Glomerular visceral epithelial cell (primary cell): ENCODE results near the gene GRB10.
"Not testable (repeated sequence)": the region's sequence is repeated elsewhere in the genome, so short reads cannot be mapped to it uniquely, and the experiment has no call there.

ENCODE experiments used
- DNase-seq: peaks from one replicate; pipeline ENCODE4 v3.0.0-alpha.2; 2016; ENCODE audit errors: extremely low spot score

The GRB10 gene

DNA sequence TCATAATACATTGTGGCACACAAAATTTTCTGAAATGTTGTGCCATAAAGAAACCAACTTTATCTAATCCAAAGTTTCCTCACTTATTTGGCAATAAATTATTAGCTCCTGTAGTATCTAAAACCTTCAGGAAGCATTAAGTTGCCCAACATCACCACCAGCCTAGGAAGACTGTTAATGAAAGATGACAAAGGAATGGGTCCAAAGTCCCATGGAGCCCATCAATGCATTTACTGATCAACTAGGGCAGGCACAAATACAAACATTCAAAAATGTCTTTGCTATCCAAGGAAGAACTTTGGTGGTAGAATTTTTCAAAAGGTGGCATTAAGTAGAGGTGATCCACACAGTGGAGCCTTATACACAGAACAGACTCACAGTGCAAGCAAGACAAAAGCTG is 4.5 kb downstream of the GRB10 start:
- DNase-seq: no peak

DNA sequence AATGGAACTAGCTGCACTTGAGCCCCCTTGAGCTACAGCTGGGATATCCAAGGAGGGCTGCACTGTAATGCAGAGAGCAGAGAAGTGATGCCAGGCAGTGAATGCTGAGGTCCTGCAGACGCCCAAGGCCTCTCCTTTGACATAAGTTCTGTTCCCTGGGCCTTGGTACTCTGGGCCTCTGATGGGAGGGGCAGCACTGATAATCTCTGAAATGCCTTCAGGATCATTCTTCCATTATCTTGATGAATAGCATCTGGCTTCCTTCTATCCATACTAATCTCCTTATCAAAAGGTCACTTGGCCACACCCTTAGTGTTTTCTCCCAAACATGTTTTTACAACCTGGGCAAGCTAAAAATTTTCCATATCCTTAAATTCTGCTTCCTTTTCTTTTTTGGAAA is 6.9 kb downstream of the GRB10 start:
- DNase-seq: no peak

DNA sequence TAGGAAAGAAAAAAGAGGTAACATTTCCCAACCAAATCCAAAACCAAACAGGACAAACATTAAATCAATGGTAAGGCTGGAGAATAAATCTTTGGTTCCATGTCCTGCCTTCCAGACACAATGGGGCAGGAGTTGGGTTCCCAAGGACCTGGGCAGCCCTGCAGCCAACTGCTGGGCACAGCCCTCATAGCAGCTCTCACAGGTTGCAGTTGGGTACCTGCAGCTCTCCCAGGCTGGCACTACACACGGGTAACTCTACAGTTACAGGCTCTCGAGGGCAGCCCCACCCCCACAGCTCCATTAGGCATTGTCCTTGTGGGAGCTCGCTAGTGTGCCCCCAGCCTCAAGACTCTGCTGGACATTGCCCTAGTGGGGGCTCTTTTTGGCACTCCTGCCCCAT is 7.5 kb downstream of the GRB10 start:
- DNase-seq: no peak

DNA sequence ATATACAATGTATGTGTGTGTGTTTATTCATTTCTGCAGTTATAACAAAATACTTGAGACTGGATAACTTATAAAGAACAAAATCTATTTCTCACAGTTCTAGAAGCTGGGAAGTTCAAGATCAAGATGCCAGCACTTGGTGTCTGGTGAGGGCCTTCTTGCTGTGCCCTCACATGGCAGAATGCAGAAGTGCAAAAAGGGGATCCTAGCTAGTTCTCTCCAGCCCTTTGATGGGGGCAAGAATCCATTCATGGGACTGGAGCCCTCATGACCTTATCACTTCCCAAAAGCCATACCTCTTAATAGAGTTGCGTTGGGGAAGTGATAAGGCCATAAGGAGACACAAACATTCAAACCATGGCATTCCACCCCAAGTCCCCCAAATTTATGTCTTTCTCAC is 8.4 kb downstream of the GRB10 start:
- DNase-seq: no peak

DNA sequence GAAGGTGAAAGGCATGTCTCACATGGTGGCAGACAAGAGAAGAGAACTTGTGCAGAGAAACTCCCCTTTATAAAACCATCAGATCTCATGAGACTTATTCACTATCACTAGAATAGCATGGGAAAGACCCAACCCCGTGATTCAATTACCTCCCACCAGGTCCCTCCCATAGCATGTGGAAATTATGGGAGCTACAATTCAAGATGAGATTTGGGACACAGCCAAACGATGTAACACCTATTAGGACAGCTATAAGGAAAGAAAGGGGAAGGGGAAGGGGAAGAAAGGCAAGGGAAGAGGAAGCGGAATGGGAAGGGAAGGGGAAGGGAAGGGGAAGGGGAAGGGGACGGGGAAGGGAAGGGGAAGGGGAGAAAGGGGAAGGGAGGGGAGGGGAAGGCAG is 9.6 kb downstream of the GRB10 start:
- DNase-seq: not testable (repeated sequence)

DNA sequence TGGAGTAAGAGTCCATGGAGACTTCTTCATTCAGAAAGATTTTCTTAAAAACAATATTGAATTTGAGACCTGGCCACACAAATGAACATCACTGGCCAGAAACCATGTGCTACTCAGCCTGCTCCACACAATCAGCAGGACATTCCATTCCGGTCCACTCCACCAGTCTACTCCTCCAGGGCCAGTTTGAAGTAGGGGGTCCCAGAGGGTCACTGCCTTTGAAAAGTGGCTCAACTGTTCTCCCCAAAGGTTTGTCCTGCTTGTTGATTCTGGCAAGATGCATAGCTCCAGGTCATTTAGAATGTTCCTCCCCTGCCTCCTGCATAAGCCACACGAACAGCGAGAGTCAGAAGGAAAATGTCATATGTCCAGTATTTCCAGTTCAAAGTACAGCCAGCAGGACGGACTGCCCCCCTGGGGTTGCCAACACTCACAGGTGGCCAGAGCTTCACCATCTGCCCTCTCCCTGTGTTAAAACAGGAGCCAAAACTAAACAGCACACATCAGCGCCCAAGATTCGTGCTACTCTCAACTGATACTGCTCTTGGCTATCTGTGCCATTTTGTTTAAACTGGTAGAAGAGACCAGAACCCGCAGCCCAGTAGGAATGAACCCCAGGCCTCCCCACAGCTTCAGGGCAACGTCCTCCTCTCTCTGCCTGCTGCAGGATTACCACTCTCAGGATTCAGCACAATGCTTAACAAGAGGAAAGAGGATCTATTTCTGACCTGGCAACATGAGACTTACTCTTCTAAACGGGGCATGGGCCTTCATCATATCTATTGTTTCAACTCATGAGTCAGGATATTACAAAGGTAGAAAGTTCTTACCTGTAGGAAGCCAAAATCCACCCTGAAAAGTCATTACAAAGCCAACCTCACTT is 11.3 kb downstream of the GRB10 start:
- no peak for DNase-seq

DNA sequence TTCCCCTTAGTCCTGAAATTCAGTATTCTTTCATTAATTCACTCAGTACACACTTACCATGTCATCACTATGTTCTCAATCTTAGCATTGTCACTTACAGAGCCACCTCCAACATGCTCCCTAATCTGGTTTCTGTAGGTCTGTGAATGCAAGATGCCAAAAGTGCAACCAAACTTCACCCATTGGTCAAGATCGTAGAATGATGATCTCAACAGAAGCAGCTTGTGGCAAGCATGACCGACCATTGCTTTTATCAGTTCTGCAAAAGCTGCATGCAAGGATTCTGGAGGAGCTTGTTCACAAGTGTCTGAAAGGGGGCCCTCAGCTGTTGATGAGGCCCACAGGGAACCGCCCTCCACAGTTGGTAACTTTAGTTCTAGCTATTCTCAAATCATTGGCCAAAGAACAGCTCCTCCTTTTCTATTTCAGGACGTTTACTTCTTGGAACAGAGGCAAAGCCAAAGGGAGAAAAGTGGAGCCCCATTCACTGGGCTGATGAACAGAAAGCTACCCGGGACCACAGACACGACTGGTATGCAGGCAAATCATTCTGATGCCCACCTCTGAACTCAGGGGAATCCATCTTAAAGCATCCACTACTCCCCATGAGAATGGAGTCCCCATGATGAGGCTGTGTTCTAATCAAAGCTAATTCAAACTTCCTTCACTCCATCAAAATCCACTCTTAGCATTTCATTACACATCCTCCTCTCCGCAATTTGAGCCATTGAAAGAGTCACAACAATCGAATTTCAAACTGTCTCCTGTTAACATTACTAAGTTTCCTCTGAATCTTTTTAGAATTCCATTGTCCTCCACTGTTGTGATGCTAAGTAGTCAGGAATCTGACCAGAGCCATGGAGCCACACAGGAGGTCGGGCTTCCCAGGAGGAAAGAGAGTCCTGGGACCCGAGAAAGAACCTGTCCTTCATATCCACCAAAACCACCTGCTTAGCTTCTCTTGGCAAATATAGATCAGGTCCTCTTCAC is 13.9 kb downstream of the GRB10 start:
- no peak for DNase-seq

DNA sequence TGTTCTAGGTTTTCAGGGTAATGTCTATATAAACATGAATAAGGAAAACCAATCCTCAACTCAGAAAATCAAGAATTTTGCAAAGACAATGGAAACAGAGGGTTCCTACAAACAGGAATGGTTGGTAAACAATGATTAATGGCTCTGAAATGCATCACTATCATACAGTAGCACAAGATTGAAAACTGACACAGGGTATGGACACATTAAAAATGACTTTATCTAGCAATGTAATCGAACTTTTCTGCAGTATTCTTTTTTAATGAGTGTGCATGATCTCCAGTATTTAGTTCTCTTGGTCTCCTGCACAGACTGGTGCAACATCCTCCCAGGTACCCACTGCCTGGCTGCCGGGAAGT is 15.9 kb downstream of the GRB10 start:
- no peak for DNase-seq

DNA sequence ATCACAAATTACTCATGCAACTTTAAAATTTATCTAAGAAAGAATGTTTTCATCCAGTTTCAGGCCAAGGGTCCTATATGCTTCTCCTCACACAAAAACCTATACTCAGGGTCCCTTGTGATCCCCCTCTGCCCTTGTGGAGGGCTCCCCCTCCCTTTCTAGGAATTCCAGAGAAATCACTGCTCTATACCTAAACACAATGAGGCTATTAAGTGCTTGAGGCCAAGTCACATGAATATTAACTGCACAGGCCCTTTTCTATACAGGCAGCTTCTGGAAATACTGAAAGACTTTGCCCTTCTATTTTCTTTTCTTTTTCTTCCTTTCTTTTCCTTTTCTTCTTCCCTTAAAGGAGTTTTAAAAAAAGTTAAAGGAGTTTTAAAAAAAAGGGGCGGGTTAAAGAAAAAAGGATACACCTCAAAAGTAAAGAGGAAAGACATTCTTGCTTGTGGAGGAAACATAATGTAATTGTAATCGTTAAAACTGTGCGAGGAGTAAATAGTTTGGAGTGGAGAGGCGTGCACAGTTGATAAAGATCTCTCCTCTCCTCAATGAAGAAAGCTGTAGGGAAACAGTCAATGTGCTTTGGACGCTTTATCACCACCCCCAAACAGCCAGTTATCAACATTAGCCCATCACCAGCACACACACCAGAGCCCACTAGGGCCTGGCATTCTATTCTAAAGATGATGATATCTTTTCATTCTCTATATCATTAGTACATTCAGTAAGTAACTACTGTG is 16.4 kb downstream of the GRB10 start:
- DNase-seq: no peak

DNA sequence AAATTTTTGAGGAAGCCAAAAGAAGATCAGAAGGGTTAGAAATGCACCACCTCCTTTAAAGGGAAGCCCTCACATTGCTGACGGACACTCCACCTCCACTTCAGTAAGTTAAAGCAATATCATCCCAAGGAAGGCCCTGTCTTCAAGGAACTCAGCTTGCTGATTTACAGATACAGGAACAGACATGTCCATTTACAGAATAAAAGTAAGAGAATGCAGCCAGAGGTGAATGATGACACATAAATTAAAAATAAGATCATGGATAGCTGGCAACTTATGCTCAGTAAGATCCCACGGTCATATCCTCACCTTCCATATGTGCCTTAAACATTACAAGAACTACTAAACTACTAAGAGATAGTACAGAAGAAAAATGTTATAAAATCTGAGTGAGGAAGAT is 20.4 kb downstream of the GRB10 start:
- no peak for DNase-seq

DNA sequence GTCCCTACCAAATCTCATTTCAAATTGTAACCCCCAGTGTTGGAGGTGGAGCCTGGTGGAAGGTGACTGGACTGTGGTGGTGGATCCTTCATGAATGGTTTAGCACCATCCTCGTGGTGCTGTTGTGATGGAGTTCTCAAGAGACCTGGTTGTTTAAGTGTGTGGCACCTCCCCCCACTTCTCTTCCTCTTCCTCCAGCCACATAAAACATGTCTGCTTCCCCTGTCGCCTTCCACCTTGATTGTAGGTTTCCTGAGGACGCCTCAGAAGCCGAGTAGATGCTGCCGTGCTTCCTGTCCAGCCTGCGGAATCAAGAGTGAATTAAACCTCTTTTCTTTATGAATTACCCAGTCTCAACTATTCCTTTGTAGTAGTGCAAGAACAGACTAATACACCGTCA is 21.0 kb downstream of the GRB10 start:
- no peak for DNase-seq

DNA sequence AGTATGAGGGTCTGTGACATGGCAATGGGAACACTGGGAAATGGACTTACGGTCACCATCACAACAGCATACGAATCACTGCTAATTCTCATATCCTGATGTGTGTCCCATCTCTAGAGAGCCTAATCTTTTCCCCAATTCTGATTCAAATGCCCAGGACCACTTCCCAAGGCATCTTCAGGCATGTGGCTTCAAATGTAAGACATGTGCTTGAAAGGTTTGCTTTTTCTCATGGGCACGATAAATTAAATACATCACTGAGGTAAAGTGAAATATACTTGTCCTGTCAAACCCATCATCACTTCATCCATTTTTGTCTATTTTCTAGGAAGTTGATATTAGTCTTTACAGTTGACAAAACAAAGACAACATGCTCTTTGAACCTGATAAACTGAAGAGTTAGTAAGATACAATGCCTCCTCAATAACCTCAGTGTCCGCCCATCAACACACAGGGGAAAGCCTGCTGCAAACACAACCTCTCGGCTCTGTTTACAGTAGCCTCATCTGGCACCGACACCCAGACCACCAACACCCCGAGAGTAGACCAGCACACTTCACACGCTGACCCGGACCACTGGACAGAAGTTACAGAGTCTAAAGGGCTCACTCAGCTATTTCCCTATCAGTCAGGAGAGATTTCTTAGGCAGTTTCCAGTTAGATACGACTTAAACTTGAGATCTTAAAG is 24.8 kb downstream of the GRB10 start:
- DNase-seq: no peak

DNA sequence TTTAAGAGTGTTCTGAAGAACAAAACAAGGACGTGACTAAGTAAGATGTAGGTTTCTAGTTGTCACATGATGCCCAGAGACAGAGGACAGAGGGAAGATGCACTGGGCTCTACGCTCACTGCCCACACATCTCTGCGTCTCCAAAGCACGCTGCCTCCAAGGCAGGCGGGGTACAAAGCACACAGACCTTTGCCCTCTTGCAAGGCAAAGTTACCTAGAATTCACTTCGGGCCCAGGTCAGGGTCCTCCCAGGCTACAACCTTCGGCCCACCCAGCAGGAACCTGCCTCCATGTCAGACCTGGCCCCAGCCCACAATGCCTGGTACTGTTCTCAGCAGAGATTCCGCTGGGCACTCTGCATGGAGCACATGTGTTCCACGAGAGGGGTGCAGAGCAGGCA is 26.5 kb downstream of the GRB10 start:
- no peak for DNase-seq

DNA sequence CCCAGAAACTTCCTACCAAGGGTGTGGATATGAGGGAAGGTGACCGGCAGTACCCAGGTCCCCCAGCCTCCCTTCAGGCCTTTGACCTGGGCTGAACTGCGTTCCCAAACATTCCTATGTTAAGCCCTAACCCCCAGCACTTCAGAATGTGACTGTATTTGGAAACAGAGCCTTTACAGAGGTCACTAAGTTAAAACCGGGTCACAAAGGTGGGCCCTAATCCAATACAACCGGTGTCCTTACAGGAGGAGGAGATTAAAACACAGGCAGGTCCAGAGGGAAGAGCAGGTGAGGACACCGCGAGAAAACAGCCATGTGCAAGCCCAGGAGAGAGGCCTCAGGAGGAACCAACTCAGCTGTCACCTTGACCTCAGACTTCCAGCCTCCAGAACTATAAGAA is 28.0 kb downstream of the GRB10 start:
- DNase-seq: no peak

DNA sequence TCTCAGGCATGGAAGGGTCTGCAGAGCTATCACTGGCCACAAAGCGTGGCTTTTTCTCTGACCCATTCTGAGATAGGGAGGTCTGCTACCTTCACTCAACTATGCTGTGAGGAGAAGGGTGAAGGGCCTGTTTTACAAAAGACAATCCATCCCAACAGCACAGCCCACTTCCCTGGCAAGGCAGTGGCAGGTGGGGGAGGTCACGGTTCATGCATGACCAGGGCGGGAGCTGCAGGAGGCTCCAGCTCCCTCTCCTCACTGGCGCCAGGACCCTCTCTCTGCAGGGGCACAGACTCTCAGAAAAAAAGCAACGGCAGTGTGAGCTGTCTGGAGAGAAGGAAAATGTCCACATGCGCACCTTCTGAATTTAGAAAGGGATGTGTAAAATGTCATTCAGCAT is 28.5 kb downstream of the GRB10 start:
- DNase-seq: no peak

DNA sequence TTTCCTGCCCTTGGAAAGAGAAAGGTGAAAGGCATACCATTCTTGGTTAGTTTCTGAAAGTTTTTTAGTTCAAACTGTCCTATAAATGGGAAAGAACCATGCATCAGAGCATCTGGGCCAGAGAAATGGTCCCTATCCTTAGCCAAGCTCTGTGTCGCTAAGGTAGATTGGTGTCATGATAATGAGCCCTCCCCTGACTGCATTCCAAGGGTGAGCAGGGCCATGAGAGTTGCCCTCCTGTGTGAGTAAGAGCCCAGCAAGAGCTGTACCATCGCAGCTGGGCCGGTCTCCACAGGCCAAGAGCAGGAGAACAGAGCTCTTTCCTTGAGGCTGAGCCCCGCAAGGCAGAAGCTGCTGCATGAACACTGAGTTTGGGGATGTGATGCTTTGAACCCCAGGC is 30.3 kb downstream of the GRB10 start:
- DNase-seq: no peak

DNA sequence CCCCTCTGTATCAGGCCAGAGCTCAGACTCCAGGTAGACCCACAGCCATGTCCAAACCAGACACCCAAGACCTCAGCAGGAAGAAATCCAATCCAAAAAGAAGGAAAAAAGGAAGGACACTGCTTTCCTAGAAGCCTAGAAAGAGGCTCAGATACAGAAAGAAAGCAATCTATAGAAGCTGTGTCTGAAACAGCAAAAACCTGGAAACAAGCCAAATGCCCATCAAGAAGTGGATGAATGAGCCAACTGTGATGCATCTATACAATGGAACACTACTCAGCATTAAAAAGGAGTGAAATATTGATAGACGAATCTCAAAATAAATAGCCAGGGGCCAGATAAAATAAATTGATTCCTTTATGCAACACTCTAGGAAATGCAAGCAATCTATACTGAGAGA is 31.6 kb downstream of the GRB10 start:
- DNase-seq: no peak

DNA sequence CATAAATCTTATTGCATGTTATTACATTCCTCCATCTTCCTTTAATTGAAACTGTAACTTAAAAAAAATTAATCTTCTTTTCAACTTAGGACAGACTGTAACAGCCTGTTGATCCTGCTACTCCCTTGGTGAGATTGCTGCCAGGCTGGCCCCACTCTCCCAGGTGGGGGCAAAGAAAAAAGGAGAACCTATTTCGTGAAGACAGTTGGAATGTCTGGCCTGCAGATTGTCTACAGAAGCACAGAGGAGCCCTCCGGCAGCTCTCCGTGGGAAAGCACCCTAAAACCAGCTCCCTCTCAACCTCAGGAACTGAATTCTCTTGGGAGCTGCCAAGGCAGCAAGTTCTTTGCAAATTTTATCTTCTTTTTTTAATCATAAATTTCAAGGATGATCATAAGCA is 32.8 kb downstream of the GRB10 start:
- no peak for DNase-seq

DNA sequence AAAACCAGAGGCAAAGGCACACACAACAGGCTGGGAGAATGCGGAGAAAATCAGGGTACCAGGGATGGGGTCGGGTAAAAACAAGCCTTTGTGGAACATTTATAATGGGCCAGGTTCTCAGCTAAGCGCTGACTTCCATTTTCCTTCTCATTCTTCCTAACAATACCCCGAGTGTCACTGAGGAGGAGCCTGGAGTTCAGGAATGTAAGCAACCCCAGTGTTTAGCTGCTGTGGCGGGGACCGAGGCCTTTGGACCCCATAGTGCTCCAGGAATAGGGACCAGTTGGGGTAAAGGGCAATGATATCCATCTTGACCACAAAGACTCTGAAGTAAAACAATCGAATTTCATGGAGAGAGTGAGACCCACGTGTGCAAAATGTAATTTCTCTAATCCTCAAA is 34.2 kb downstream of the GRB10 start:
- DNase-seq: no peak

DNA sequence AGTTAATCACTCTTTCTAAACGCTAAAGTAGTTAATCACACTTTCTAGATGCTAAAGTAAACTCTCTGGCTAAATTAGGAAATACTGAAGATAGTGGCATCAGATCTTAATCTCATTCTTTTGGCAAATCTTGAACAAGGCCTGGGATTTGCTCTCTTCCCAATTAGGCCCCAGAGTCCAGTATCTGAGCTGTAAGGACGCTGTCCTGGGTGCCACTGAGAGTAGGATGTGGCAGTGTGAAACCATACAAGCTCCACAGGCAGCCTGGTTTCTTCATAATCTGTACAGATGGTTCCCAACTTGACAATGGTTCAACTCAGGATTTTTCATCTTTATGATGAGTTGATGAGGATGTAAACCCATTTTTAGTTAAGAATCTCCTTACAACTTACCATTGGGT is 36.9 kb downstream of the GRB10 start:
- no peak for DNase-seq

DNA sequence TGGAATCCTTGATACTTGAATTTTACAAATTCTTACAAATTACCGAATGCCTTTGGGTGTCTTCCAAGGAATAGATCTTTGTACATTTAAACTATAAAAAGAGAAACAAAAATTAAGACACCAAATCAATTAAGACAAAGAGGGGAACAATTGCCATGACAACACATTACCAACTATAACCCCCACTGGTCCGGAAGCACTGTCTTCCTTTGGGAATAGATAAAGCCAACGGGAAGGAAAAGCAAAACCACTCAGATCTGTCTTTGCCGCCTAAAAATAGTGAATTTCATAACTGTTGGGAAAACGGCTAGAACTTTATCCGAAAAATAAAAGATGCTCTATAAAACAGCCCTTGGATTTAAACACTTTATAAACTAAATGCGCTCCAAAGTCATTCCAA is 37.4 kb downstream of the GRB10 start:
- no peak for DNase-seq

DNA sequence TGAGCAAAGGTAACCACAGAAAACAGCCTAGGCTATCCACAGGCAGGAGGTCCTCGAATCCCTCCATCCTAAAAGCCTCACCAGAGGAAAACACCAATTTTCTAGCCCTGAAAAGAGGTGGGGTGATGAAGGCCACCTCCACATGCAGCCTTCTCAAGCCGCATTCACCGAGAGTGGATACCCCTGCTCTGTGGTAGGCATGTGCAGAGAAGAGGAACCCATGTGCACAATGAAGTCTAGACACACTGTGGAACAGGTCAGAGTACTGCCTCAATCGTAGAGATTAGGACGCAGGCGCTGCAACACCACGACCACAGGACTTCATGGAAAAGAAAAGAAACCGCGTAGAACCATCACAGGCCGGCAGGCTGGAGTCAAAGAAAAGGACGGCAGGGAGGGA is 38.8 kb downstream of the GRB10 start:
- no peak for DNase-seq
